Erythroblast (primary cell): Measurements from ENCODE around the gene TRA2A.

Experiments used
- GATA1 ChIP-seq: IDR thresholded peaks from 2 replicates; pipeline ENCODE4 v1.6.1; 2011; ENCODE audit warnings: low read depth, mild to moderate bottlenecking, control low read depth, low read length, moderate library complexity
- POLR2A ChIP-seq: IDR thresholded peaks from 2 replicates; pipeline ENCODE4 v1.6.1; 2011; ENCODE audit warnings: mild to moderate bottlenecking, low read length

DNA sequence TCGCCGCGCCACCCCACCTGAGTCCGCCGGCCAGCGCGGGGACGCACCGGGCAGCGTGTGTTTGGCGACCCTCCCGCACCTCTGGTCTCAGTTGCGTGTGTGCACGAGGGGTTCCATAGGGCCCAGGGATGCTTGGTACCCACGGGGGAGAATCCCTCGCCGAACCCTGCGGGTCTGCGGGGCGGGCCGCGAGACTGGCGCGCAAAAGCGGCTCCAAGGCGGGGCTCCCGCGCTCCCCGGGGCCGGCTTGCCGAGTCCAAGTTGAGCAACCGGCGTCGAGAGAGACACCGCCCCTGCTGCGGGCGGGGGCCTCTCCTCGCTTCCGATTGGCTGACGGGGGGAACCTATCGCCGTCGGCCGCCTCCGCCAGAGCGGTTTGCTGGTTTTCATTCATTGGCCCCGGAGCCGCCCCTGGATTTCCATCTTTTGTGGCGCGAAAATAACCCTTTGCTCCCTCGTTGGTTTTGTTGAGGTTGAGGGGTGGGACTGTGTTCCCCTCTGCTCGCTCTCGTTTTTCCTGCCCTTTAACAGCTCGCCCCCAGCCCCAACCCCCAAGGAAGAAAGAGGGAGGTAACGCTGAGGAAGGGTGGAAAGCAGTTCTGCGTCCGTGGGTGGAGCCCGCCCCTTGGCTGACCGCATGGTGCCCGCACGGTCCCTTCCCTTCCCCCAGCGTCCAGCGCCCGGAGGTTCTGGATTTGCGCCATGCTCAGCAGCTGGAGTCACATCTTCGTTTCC, 57.5 kb downstream of the TRA2A start:
- no peak for TF ChIP-seq POLR2A
- TF ChIP-seq GATA1, result no peak
